Pons (tissue), 1 donor: ENCODE measurements around the gene DPP10.
A peak's percentile ranks its signal among the peaks of the same experiment; 100 is the strongest.

Source experiments
- DNase-seq: peaks from one replicate; pipeline ENCODE4 v3.0.0-alpha.2; 2016; ENCODE audit warnings: low spot score

DPP10 gene

GRCh38 chr2:115569547-115569946, 1127.1 kb downstream of the DPP10 start:
- no peak for DNase-seq

- peak; percentile 23 for DNase-seq
These were observed 1130.3 kb downstream of the DPP10 start for GRCh38 chr2:115572746-115573145.

- no peak for DNase-seq
These were observed 1131.3 kb downstream of the DPP10 start for GRCh38 chr2:115573756-115574155.

- no peak for DNase-seq
These were observed 1132.2 kb downstream of the DPP10 start for GRCh38 chr2:115574667-115575066.

GRCh38 chr2:115580784-115581183, 1138.3 kb downstream of the DPP10 start:
- no peak for DNase-seq

GRCh38 chr2:115584507-115584906, 1142.1 kb downstream of the DPP10 start:
- no peak for DNase-seq

- no peak for DNase-seq
These were observed 1154.4 kb downstream of the DPP10 start for GRCh38 chr2:115596659-115597375.

GRCh38 chr2:115603285-115603684, 1160.8 kb downstream of the DPP10 start:
- no peak for DNase-seq

- no peak for DNase-seq
These were observed 1163.9 kb downstream of the DPP10 start for GRCh38 chr2:115606350-115606749.

- no peak for DNase-seq
These were observed 1167.5 kb downstream of the DPP10 start for GRCh38 chr2:115609978-115610377.

GRCh38 chr2:115610888-115611287, 1168.4 kb downstream of the DPP10 start:
- no peak for DNase-seq

- DNase-seq, result no peak
These were observed 1181.9 kb downstream of the DPP10 start for GRCh38 chr2:115624332-115624731.

GRCh38 chr2:115634578-115634977, 1192.1 kb downstream of the DPP10 start:
- DNase-seq, result no peak

- DNase-seq, result no peak
These were observed 1193.0 kb downstream of the DPP10 start for GRCh38 chr2:115635430-115635829.

GRCh38 chr2:115649731-115650130, 1207.3 kb downstream of the DPP10 start:
- DNase-seq, result no peak

- no peak for DNase-seq
These were observed 1208.4 kb downstream of the DPP10 start for GRCh38 chr2:115650827-115651226.

- no peak for DNase-seq
These were observed 1210.2 kb downstream of the DPP10 start for GRCh38 chr2:115652652-115653051.

GRCh38 chr2:115654362-115654761, 1211.9 kb downstream of the DPP10 start:
- no peak for DNase-seq

- no peak for DNase-seq
These were observed 1235.7 kb downstream of the DPP10 start for GRCh38 chr2:115678129-115678528.

GRCh38 chr2:115684345-115684744, 1241.9 kb downstream of the DPP10 start:
- no peak for DNase-seq

GRCh38 chr2:115691409-115691808, 1249.0 kb downstream of the DPP10 start:
- no peak for DNase-seq

GRCh38 chr2:115694651-115695050, 1252.2 kb downstream of the DPP10 start:
- no peak for DNase-seq

- no peak for DNase-seq
These were observed 1290.8 kb downstream of the DPP10 start for GRCh38 chr2:115733190-115733775.

- no peak for DNase-seq
These were observed 1295.7 kb downstream of the DPP10 start for GRCh38 chr2:115738111-115738510.
